Smooth muscle cell of the brain vasculature (primary cell): ENCODE results near the gene MAP2K5.

Experiments used
- DNase-seq: peaks from one replicate; pipeline ENCODE4 v3.0.0-alpha.2; 2012; ENCODE audit warnings: low read depth, low spot score

Gene MAP2K5

GRCh38 chr15:67805008-67805665 is 262.6 kb downstream of the MAP2K5 start:
- DNase-seq, result no peak

- DNase-seq, result no peak
These were observed 263.4 kb downstream of the MAP2K5 start for GRCh38 chr15:67805666-67806516.

- DNase-seq, result no peak
These were observed 264.0 kb downstream of the MAP2K5 start for GRCh38 chr15:67806536-67806935.

- no peak for DNase-seq
These were observed 264.6 kb downstream of the MAP2K5 start for GRCh38 chr15:67807141-67807540.

GRCh38 chr15:67807836-67808235 is 265.3 kb downstream of the MAP2K5 start:
- DNase-seq, result no peak

GRCh38 chr15:67808821-67809220 is 266.3 kb downstream of the MAP2K5 start:
- no peak for DNase-seq

- DNase-seq, result no peak
These were observed 266.9 kb downstream of the MAP2K5 start for GRCh38 chr15:67809441-67809840.

GRCh38 chr15:67809866-67810265 is 267.4 kb downstream of the MAP2K5 start:
- DNase-seq, result no peak

GRCh38 chr15:67812241-67812644 is 269.7 kb downstream of the MAP2K5 start:
- DNase-seq, result no peak

- no peak for DNase-seq
These were observed 270.7 kb downstream of the MAP2K5 start for GRCh38 chr15:67813104-67813634.

GRCh38 chr15:67815036-67815592 is 272.6 kb downstream of the MAP2K5 start:
- no peak for DNase-seq

GRCh38 chr15:67816668-67817067 is 274.2 kb downstream of the MAP2K5 start:
- no peak for DNase-seq

GRCh38 chr15:67818464-67818863 is 276.0 kb downstream of the MAP2K5 start:
- no peak for DNase-seq

GRCh38 chr15:67819636-67820035 is 277.1 kb downstream of the MAP2K5 start:
- DNase-seq, result no peak

GRCh38 chr15:67820122-67820991 is 277.9 kb downstream of the MAP2K5 start:
- no peak for DNase-seq

GRCh38 chr15:67820992-67821783 is 278.7 kb downstream of the MAP2K5 start:
- no peak for DNase-seq

GRCh38 chr15:67821784-67822440 is 279.4 kb downstream of the MAP2K5 start:
- DNase-seq, result no peak

- no peak for DNase-seq
These were observed 280.2 kb downstream of the MAP2K5 start for GRCh38 chr15:67822537-67823313.
